Mononuclear cell (primary cell): ENCODE measurements around the gene TWIST2. TPM values are rescaled to one million over a fixed set of nuclear protein-coding genes. Genes with fewer than 3 reads are reported as not detected.

ENCODE experiments used
- H3K27me3 ChIP-seq: 2 replicates; pipeline ENCODE4 v1.6.0; 2011; ENCODE audit warnings: low read length, control low read depth; ENCODE audit not compliant: insufficient read depth
- H3K4me1 ChIP-seq: 2 replicates; pipeline ENCODE4 v1.5.1; 2011; ENCODE audit warnings: mild to moderate bottlenecking, low read length, control low read depth; ENCODE audit not compliant: insufficient read depth
- H3K4me3 ChIP-seq: 2 replicates; pipeline ENCODE4 v1.5.1; 2011; ENCODE audit warnings: mild to moderate bottlenecking, low read length, moderate library complexity
- H3K9me3 ChIP-seq: 2 replicates; pipeline ENCODE4 v1.5.1; 2011; ENCODE audit warnings: low read depth, mild to moderate bottlenecking, control low read depth, low read length
- total RNA-seq: library from RNA; depleted of rRNA; stranded (reverse); fragments of >200 nt; gene quantifications from one replicate; pipeline ENCODE4 v1.2.3, GENCODE V29; 2012

Gene TWIST2
- 0.21 TPM for total RNA-seq

- peaks cover 87% of the 10 kb centered on the region for H3K27me3 ChIP-seq
- peaks cover 10% of the 10 kb centered on the region for H3K4me1 ChIP-seq
- no peak within 1 kb of the TSS for H3K4me3 ChIP-seq
- H3K9me3 ChIP-seq, result no peaks in the 10 kb centered on the region
Measured at GRCh38 chr2:238847841-238848690, at the start of gene TWIST2. Gene TWIST2 (plus strand): TSS chr2:238848085. CDS start chr2:238848216, 131 bp downstream.

- Histone ChIP-seq H3K9me3 (no peaks in the 10 kb centered on the region), H3K4me1 (no peaks in the 10 kb centered on the region), H3K4me3 (no peak overlapping the region), H3K27me3 (no peaks in the 10 kb centered on the region)
Measured at GRCh38 chr2:238801791-238802190, 46.1 kb upstream of the TWIST2 start.

- Histone ChIP-seq H3K4me3 (no peak overlapping the region), H3K4me1 (no peaks in the 10 kb centered on the region), H3K27me3 (no peaks in the 10 kb centered on the region), H3K9me3 (no peaks in the 10 kb centered on the region)
Measured at GRCh38 chr2:238802957-238803356, 44.9 kb upstream of the TWIST2 start.

- Histone ChIP-seq H3K4me1 (no peaks in the 10 kb centered on the region), H3K4me3 (no peak overlapping the region), H3K9me3 (no peaks in the 10 kb centered on the region), H3K27me3 (no peaks in the 10 kb centered on the region)
Measured at GRCh38 chr2:238803996-238804870, 43.7 kb upstream of the TWIST2 start.

- no peak overlapping the region for H3K4me3 ChIP-seq
- no peaks in the 10 kb centered on the region for H3K9me3 ChIP-seq
- H3K4me1 ChIP-seq, result no peaks in the 10 kb centered on the region
- no peaks in the 10 kb centered on the region for H3K27me3 ChIP-seq
Measured at GRCh38 chr2:238808761-238809160, 39.1 kb upstream of the TWIST2 start.

GRCh38 chr2:238810321-238810720, 37.6 kb upstream of the TWIST2 start:
- Histone ChIP-seq H3K27me3 (no peaks in the 10 kb centered on the region), H3K9me3 (no peaks in the 10 kb centered on the region), H3K4me3 (no peak overlapping the region), H3K4me1 (no peaks in the 10 kb centered on the region)

GRCh38 chr2:238811293-238811692, 36.6 kb upstream of the TWIST2 start:
- Histone ChIP-seq H3K9me3 (no peaks in the 10 kb centered on the region), H3K4me3 (no peak overlapping the region), H3K4me1 (no peaks in the 10 kb centered on the region), H3K27me3 (no peaks in the 10 kb centered on the region)

- Histone ChIP-seq H3K9me3 (no peaks in the 10 kb centered on the region), H3K27me3 (no peaks in the 10 kb centered on the region), H3K4me3 (no peak overlapping the region), H3K4me1 (no peaks in the 10 kb centered on the region)
Measured at GRCh38 chr2:238811759-238812158, 36.1 kb upstream of the TWIST2 start.

GRCh38 chr2:238813109-238813508, 34.8 kb upstream of the TWIST2 start:
- Histone ChIP-seq H3K4me3 (no peak overlapping the region), H3K4me1 (no peaks in the 10 kb centered on the region), H3K27me3 (no peaks in the 10 kb centered on the region), H3K9me3 (no peaks in the 10 kb centered on the region)

- Histone ChIP-seq H3K27me3 (peaks cover 5% of the 10 kb centered on the region), H3K4me3 (no peak overlapping the region), H3K9me3 (no peaks in the 10 kb centered on the region), H3K4me1 (no peaks in the 10 kb centered on the region)
Measured at GRCh38 chr2:238814815-238815214, 33.1 kb upstream of the TWIST2 start.

- Histone ChIP-seq H3K9me3 (no peaks in the 10 kb centered on the region), H3K4me1 (no peaks in the 10 kb centered on the region), H3K27me3 (peaks cover 8% of the 10 kb centered on the region), H3K4me3 (no peak overlapping the region)
Measured at GRCh38 chr2:238816291-238816690, 31.6 kb upstream of the TWIST2 start.

- H3K27me3 ChIP-seq, result peaks cover 8% of the 10 kb centered on the region
- no peak overlapping the region for H3K4me3 ChIP-seq
- H3K4me1 ChIP-seq, result no peaks in the 10 kb centered on the region
- H3K9me3 ChIP-seq, result no peaks in the 10 kb centered on the region
Measured at GRCh38 chr2:238817382-238817781, 30.5 kb upstream of the TWIST2 start.

GRCh38 chr2:238817891-238818290, 30.0 kb upstream of the TWIST2 start:
- Histone ChIP-seq H3K27me3 (peaks cover 8% of the 10 kb centered on the region), H3K9me3 (no peaks in the 10 kb centered on the region), H3K4me1 (no peaks in the 10 kb centered on the region), H3K4me3 (no peak overlapping the region)

- Histone ChIP-seq H3K4me3 (no peak overlapping the region), H3K4me1 (no peaks in the 10 kb centered on the region), H3K27me3 (peaks cover 8% of the 10 kb centered on the region), H3K9me3 (no peaks in the 10 kb centered on the region)
Measured at GRCh38 chr2:238818561-238818960, 29.3 kb upstream of the TWIST2 start.

GRCh38 chr2:238820197-238820596, 27.7 kb upstream of the TWIST2 start:
- Histone ChIP-seq H3K4me1 (no peaks in the 10 kb centered on the region), H3K27me3 (peaks cover 8% of the 10 kb centered on the region), H3K4me3 (no peak overlapping the region), H3K9me3 (no peaks in the 10 kb centered on the region)
